ENCODE data around the gene PPP1R3G. TPM values are rescaled to one million over a fixed set of nuclear protein-coding genes. Genes with fewer than 3 reads are reported as not detected.

PPP1R3G gene
- total and polyA plus RNA-seq, 2 of the 13 experiments (the other 11 are each of a cell fraction or from before 2014, with no cell fraction given), result 1.2 to 1.3 TPM

DNA sequence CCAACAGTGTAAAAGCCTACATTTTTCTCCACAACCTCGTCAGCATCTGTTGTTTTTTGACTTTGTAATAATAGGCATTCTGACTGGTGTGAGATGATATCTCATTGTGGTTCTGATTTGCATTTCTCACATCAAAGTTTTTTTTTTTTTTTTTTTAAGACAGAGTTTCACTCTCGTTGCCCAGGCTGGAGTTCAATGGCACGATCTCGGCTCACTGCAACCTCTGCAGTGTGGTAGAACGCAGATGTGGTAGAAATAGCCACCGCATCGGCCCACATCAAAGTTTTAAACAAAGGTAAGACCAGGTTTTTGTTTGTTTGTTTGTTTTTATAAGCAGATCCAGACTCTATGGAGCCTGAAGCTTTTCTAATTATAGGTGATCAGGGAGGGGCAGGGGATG, 12.7 kb upstream of the PPP1R3G start:
- Histone ChIP-seq H3K4me1 (ENCODE audit: insufficient read depth, low read length) (peaks cover 74% of the 10 kb centered on the region), H2AFZ (ENCODE audit: low read length) (no peak overlapping the region), H3K4me3 (replicated peaks in 1 of 3; ENCODE audit: insufficient read depth in 1 of 3, low read depth in 2 of 3, low read length in 3 of 3) (no peak overlapping the region), H3K9ac (ENCODE audit: insufficient read depth, low read depth, low read length) (no peak overlapping the region), H3K79me2 (ENCODE audit: insufficient read depth, low read length) (no peaks in the 10 kb centered on the region), H3K4me2 (ENCODE audit: low read depth, low read length) (no peak overlapping the region), H3K27ac (ENCODE audit: extremely low read length, insufficient read depth, low read length) (no peak overlapping the region), H3K27me3 (ENCODE audit: control insufficient read depth in 1 of 2, insufficient read depth in 2 of 2, low read length in 2 of 2) (no peaks in the 10 kb centered on the region), H4K20me1 (ENCODE audit: insufficient read depth, low read length) (no peaks in the 10 kb centered on the region), H3K36me3 (replicated peaks in 1 of 2; ENCODE audit: control insufficient read depth in 1 of 2, insufficient read depth in 2 of 2, low read length in 2 of 2) (no peaks in the 10 kb centered on the region; a peak in 1 of 5 replicates), H3K9me3 (ENCODE audit: low read length) (no peaks in the 10 kb centered on the region)
- CTCF ChIA-PET (ENCODE audit: low intra/inter-chr PET ratio, low total read pairs), result no interaction called here
- BruUV-seq (replicated peaks), result no TSS peak
- intact Hi-C loops (cut with micrococcal nuclease; ENCODE audit: unreplicated experiment) (no loop called here), in situ Hi-C loops (cut with HindIII; ENCODE audit: extremely low pct_ligation_motif_present, low pct_unique_long_range_greater_than_20kb) (no loop called here)
- 95% methylated on average over 7 of the region's 7 CpGs for WGBS (ENCODE audit: low lambda C conversion rate)
- FAIRE-seq, result no peak
- TF ChIP-seq ZNF737 (CRISPR knock-in tag; IDR thresholded peaks at IDR 0.05; ENCODE audit: borderline replicate concordance) (no peak), HIVEP1 (CRISPR knock-in tag; IDR thresholded peaks at IDR 0.05) (no peak), NAIF1 (CRISPR knock-in tag; IDR thresholded peaks at IDR 0.05; ENCODE audit: borderline replicate concordance) (no peak), MIER2 (CRISPR knock-in tag; IDR thresholded peaks at IDR 0.05) (no peak), ZNF33B (CRISPR knock-in tag; IDR thresholded peaks at IDR 0.05) (no peak), ZNF367 (CRISPR knock-in tag; IDR thresholded peaks at IDR 0.05; ENCODE audit: borderline replicate concordance) (no peak), POGZ (CRISPR knock-in tag; IDR thresholded peaks at IDR 0.05) (no peak), HDAC6 (IDR thresholded peaks at IDR 0.05; ENCODE audit: low read depth, low read length) (no peak), GZF1 (CRISPR knock-in tag; IDR thresholded peaks at IDR 0.05) (no peak), ZNF607 (CRISPR knock-in tag; IDR thresholded peaks at IDR 0.05; ENCODE audit: borderline replicate concordance) (no peak)
- no peak for ATAC-seq
- no peak for DNase-seq (ENCODE audit: low spot score)
- POLR2A ChIA-PET, result no interaction called here

DNA sequence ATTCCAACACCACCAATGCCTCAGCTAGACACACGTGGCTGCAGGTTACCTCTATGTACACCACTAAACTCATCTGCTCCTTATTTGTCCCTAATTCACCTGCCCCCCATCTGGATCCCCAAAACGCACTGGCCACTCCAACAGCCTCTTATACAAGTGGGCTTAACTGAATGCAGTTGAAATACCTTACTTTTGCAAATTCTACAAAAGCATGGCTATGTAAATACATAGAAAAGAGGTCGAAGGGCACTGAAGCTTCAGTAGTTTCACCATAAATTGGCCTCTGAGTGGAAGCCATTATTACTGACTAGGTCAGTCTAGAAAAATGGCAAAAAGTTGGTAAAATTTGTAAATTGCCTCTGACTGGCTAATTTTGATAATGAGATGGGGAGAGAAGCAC, 11.1 kb upstream of the PPP1R3G start:
- CTCF ChIA-PET (ENCODE audit: low intra/inter-chr PET ratio, low total read pairs), result no interaction called here
- 0 out of 2 replicates have a peak overlapping the region, but pooled peaks have one; percentile 14 for H3K4me2 ChIP-seq (ENCODE audit: low read depth, low read length)
- POLR2A ChIA-PET, result no interaction called here
- no peaks in the 10 kb centered on the region for H3K27me3 ChIP-seq (ENCODE audit: control insufficient read depth in 1 of 2, insufficient read depth in 2 of 2, low read length in 2 of 2)
- WGBS (ENCODE audit: low lambda C conversion rate), result 32% methylated on average over 3 of the region's 3 CpGs
- intact Hi-C loops (cut with micrococcal nuclease; ENCODE audit: unreplicated experiment) (no loop called here), in situ Hi-C loops (cut with HindIII; ENCODE audit: extremely low pct_ligation_motif_present, low pct_unique_long_range_greater_than_20kb) (no loop called here)
- no peak overlapping the region for H3K4me3 ChIP-seq (replicated peaks in 1 of 3; ENCODE audit: insufficient read depth in 1 of 3, low read depth in 2 of 3, low read length in 3 of 3)
- no peaks in the 10 kb centered on the region; a peak in 1 of 5 replicates for H3K36me3 ChIP-seq (replicated peaks in 1 of 2; ENCODE audit: control insufficient read depth in 1 of 2, insufficient read depth in 2 of 2, low read length in 2 of 2)
- peaks cover 64% of the 10 kb centered on the region for H3K4me1 ChIP-seq (ENCODE audit: insufficient read depth, low read length)
- no peaks in the 10 kb centered on the region for H3K9me3 ChIP-seq (ENCODE audit: low read length)
- ATAC-seq, result peak; percentile 74
- peak; percentile 21 for FAIRE-seq
- H3K27ac ChIP-seq (ENCODE audit: extremely low read length, insufficient read depth, low read length), result peak overlapping the region; percentile 21
- H3K9ac ChIP-seq (ENCODE audit: insufficient read depth, low read depth, low read length), result no peak overlapping the region
- peak; percentile 30 for DNase-seq (ENCODE audit: low spot score)
- no peaks in the 10 kb centered on the region for H3K79me2 ChIP-seq (ENCODE audit: insufficient read depth, low read length)
- BruUV-seq (replicated peaks), result no TSS peak
- H2AFZ ChIP-seq (ENCODE audit: low read length), result peak overlapping the region; percentile 52
- H4K20me1 ChIP-seq (ENCODE audit: insufficient read depth, low read length), result no peaks in the 10 kb centered on the region
- TF ChIP-seq ZBTB38 (CRISPR knock-in tag; IDR thresholded peaks at IDR 0.05) (no peak), ASH2L (IDR thresholded peaks at IDR 0.05; ENCODE audit: insufficient read length, low read depth, low read length) (peak; percentile 53), TSC22D2 (CRISPR knock-in tag; IDR thresholded peaks at IDR 0.05; ENCODE audit: borderline replicate concordance) (no peak), MYNN (CRISPR knock-in tag; IDR thresholded peaks at IDR 0.05; ENCODE audit: low read depth) (no peak), PCBP2 (optimal IDR thresholded peaks at IDR 0.05; ENCODE audit: low read depth, low read length, poor library complexity, severe bottlenecking) (no peak), CHD4 (IDR thresholded peaks at IDR 0.05; ENCODE audit: borderline replicate concordance, low read length) (peak; percentile 49; the same call in 1 of the 2 replicates), ESRRA (CRISPR knock-in tag; IDR thresholded peaks at IDR 0.05; ENCODE audit: low read depth) (no peak)
- TF ChIP-seq, protein P1, sequence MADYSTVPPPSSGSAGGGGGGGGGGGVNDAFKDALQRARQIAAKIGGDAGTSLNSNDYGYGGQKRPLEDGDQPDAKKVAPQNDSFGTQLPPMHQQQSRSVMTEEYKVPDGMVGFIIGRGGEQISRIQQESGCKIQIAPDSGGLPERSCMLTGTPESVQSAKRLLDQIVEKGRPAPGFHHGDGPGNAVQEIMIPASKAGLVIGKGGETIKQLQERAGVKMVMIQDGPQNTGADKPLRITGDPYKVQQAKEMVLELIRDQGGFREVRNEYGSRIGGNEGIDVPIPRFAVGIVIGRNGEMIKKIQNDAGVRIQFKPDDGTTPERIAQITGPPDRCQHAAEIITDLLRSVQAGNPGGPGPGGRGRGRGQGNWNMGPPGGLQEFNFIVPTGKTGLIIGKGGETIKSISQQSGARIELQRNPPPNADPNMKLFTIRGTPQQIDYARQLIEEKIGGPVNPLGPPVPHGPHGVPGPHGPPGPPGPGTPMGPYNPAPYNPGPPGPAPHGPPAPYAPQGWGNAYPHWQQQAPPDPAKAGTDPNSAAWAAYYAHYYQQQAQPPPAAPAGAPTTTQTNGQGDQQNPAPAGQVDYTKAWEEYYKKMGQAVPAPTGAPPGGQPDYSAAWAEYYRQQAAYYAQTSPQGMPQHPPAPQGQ (CRISPR knock-in tag; IDR thresholded peaks at IDR 0.05; ENCODE audit: borderline replicate concordance), result no peak
- TF ChIP-seq, protein P2, sequence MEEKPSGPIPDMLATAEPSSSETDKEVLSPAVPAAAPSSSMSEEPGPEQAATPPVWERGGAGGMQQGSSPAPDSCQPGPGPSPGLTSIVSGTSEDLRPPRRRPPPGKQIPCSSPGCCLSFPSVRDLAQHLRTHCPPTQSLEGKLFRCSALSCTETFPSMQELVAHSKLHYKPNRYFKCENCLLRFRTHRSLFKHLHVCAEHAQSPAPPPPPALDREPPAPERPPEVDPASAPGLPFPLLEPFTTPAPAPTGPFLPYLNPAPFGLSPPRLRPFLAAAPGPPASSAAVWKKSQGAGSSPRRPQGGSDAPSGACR (CRISPR knock-in tag; IDR thresholded peaks at IDR 0.05), result no peak
